ENCODE data around the gene RABAC1. TPM values are rescaled to one million over a fixed set of nuclear protein-coding genes. Genes with fewer than 3 reads are reported as not detected.
A peak's percentile ranks its signal among the peaks of the same experiment; 100 is the strongest.

The RABAC1 gene
- total RNA-seq: 282 to 302 TPM (median 295 TPM) in 3 replicates
- long read RNA-seq, transcript RABAC1-201 (5 exons, 821 nt): major isoform, 306 of 349 reads
- long read RNA-seq, transcript RABAC1-210 (4 exons, 628 nt): minor isoform, 5 of 349 reads
- long read RNA-seq, partial matches to known transcripts: 7 of 349 reads
- long read RNA-seq, other reads (novel, unspliced or antisense): 25 of 349 reads

- Mint-ChIP-seq H3K4me3 (ENCODE audit: unreplicated experiment) (peak within 1 kb of the TSS; percentile 79), H3K9me3 (ENCODE audit: low read depth) (no peaks in the 10 kb centered on the region), H3K27ac (ENCODE audit: unreplicated experiment) (peak within 1 kb of the TSS; percentile 98), H3K27me3 (ENCODE audit: low read depth) (no peaks in the 10 kb centered on the region), H3K36me3 (ENCODE audit: low read depth) (peaks cover 6% of the 10 kb centered on the region), H3K4me1 (ENCODE audit: low read depth) (peaks cover 21% of the 10 kb centered on the region)
- DNase-seq (ENCODE audit: low spot score): no peak
- TF ChIP-seq CTCF (IDR thresholded peaks at IDR 0.05): peak; percentile 64
Measured at GRCh38 chr19:41959056-41960053, at the start of gene RABAC1. RABAC1 (minus strand) TSS chr19:41959321; CDS start chr19:41959292, 29 bp downstream.

- TF ChIP-seq CTCF (IDR thresholded peaks at IDR 0.05): no peak
- Mint-ChIP-seq H3K27ac (ENCODE audit: unreplicated experiment) (no peak overlapping the region), H3K4me1 (ENCODE audit: low read depth) (peaks cover 18% of the 10 kb centered on the region), H3K36me3 (ENCODE audit: low read depth) (peaks cover 2% of the 10 kb centered on the region), H3K9me3 (ENCODE audit: low read depth) (no peaks in the 10 kb centered on the region), H3K27me3 (ENCODE audit: low read depth) (peaks cover 23% of the 10 kb centered on the region), H3K4me3 (ENCODE audit: unreplicated experiment) (no peak overlapping the region)
- no peak for DNase-seq (ENCODE audit: low spot score)
Measured at GRCh38 chr19:42006569-42006968, 47.4 kb upstream of the RABAC1 start.

GRCh38 chr19:42005504-42005903 lies 46.4 kb upstream of the RABAC1 start:
- peaks cover 2% of the 10 kb centered on the region for H3K36me3 Mint-ChIP-seq (ENCODE audit: low read depth)
- H3K4me1 Mint-ChIP-seq (ENCODE audit: low read depth): peaks cover 12% of the 10 kb centered on the region
- no peak for TF ChIP-seq CTCF (IDR thresholded peaks at IDR 0.05)
- H3K4me3 Mint-ChIP-seq (ENCODE audit: unreplicated experiment): no peak overlapping the region
- H3K27ac Mint-ChIP-seq (ENCODE audit: unreplicated experiment): no peak overlapping the region
- DNase-seq (ENCODE audit: low spot score): no peak
- no peaks in the 10 kb centered on the region for H3K9me3 Mint-ChIP-seq (ENCODE audit: low read depth)
- H3K27me3 Mint-ChIP-seq (ENCODE audit: low read depth): peaks cover 32% of the 10 kb centered on the region

- Mint-ChIP-seq H3K27ac (ENCODE audit: unreplicated experiment) (no peak overlapping the region), H3K27me3 (ENCODE audit: low read depth) (peaks cover 46% of the 10 kb centered on the region)
Measured at GRCh38 chr19:42003506-42004294, 44.6 kb upstream of the RABAC1 start.

More at GRCh38 chr19:42003506-42004294, 44.6 kb upstream of the RABAC1 start:
- Mint-ChIP-seq H3K9me3 (ENCODE audit: low read depth) (no peaks in the 10 kb centered on the region), H3K36me3 (ENCODE audit: low read depth) (peaks cover 2% of the 10 kb centered on the region), H3K4me1 (ENCODE audit: low read depth) (peaks cover 7% of the 10 kb centered on the region), H3K4me3 (ENCODE audit: unreplicated experiment) (no peak overlapping the region)
- no peak for DNase-seq (ENCODE audit: low spot score)
- no peak for TF ChIP-seq CTCF (IDR thresholded peaks at IDR 0.05)
